PFSK-1 (cell line): ENCODE measurements around the gene ADCY1.

Experiments used
- FOXP2 ChIP-seq: optimal IDR thresholded peaks from 2 replicates; pipeline ENCODE3; 2011; ENCODE audit warnings: borderline replicate concordance, control low read depth, inconsistent platforms; ENCODE audit not compliant: insufficient read depth; ENCODE audit errors: extremely low read length, extremely low read depth
- POLR2AphosphoS5 ChIP-seq: IDR thresholded peaks from 2 replicates; pipeline ENCODE4 v1.6.1; 2012; ENCODE audit warnings: low read depth, mild to moderate bottlenecking, control low read depth, low read length, moderate library complexity
- REST ChIP-seq, 2 experiments: IDR thresholded peaks; 2 replicates each; pipeline versions ENCODE4 v1.6.1 to v1.8.0; 2011 to 2012; ENCODE audit warnings: low read depth in 2 of 2, low read length in 2 of 2, control low read depth in 1 of 2, inconsistent platforms in 1 of 2, mild to moderate bottlenecking in 1 of 2, moderate library complexity in 1 of 2; ENCODE audit not compliant: insufficient read depth in 1 of 2
- SIN3A ChIP-seq: IDR thresholded peaks from 2 replicates; pipeline ENCODE4 v1.6.1; 2012; ENCODE audit warnings: mild to moderate bottlenecking, low read length, moderate library complexity, borderline replicate concordance; ENCODE audit not compliant: insufficient read depth

GRCh38 chr7:45701701-45702510 lies 127.7 kb downstream of the ADCY1 start:
- TF ChIP-seq POLR2AphosphoS5: no peak
- no peak for TF ChIP-seq SIN3A
- TF ChIP-seq REST (IDR thresholded peaks at IDR 0.05; ENCODE audit: insufficient read depth in 1 of 2, low read depth in 2 of 2, low read length in 2 of 2): no peak
- TF ChIP-seq FOXP2: no peak
